ENCODE data around the gene UNC45A.
"Not testable (repeated sequence)": the region's sequence is repeated elsewhere in the genome, so short reads cannot be mapped to it uniquely, and the experiment has no call there.

Gene UNC45A

DNA sequence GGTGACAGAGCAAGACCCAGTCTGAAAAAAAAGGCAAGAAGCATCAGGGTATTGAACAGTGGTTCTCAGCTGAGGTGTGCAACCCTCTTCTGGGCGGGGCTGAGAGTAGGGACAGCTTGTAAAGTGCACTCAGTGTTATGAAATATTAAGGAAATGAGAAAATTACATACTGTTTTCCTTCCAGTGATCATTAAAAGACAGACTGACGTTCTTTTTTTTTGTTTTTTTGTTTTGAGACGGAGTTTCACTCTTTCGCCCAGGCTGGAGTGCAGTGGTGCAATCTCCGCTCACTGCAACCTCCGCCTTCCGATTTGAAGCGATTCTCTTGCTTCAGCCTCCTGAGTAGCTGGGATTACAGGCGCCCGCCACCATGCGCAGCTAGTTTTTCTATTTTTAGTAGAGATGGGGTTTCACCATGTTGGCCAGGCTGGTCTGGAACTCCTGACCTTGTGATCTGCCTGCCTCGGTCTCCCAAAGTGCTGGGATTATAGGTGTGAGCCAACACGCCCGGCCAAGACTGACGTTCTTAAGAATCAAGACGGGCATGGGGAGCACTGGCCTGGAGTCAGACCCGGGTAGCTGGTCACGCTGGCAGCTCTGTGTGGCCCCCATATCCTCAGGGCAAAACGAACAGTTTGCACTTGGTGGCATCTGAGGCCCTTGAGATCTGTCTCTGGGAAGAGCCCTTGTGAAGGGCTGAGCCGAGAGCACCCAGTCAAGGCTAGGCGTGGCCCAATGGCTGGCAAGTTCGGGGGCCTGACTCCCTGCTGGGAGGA lies 20.6 kb upstream of the UNC45A start:
- Histone ChIP-seq H3K4me1 (ENCODE audit: control insufficient read depth, insufficient read depth, low read length) (no peaks in the 10 kb centered on the region), H3K9ac (ENCODE audit: low read depth, low read length) (no peak overlapping the region), H3K36me3 (ENCODE audit: control insufficient read depth, insufficient read depth, low read length) (peaks cover 7% of the 10 kb centered on the region)

DNA sequence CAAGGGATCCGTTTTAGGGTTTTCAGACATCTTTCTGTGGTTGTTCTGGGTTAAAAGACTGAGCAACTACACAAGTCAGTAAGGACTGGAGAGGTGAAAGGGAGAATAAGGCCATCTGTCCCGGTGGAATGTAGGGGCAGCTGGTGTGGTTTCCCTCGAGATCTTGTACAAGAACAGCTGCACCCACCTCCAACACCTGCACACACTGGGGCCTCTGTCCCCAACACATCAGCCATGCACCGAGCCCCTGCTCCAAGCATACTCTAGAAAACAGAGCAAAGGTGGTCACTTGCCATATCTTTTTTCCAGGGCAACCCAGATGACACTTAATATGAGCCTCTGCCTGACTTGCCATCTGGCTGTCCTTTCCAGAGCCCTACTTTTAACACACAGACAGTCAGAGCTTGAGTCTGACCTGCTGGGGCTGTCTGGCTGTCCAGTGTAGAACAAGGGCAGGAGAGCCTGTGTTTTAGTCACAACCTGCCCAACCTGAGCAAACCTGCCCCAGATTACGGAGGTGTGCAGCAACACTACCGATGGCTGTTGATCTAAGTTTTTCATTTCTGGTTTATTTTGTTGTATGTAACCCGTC lies 19.8 kb upstream of the UNC45A start:
- Histone ChIP-seq H3K4me1 (ENCODE audit: control insufficient read depth, insufficient read depth, low read length) (no peaks in the 10 kb centered on the region), H3K4me3 (ENCODE audit: low read depth, low read length) (no peak overlapping the region), H3K9me3 (ENCODE audit: control insufficient read depth, insufficient read depth, low read length) (no peaks in the 10 kb centered on the region), H3K27me3 (ENCODE audit: control insufficient read depth, insufficient read depth, low read length) (no peaks in the 10 kb centered on the region), H3K9ac (ENCODE audit: low read depth, low read length) (no peak overlapping the region), H3K36me3 (ENCODE audit: control insufficient read depth, insufficient read depth, low read length) (peaks cover 12% of the 10 kb centered on the region)

More for the DNA sequence above, 20.6 kb upstream of the UNC45A start:
- Histone ChIP-seq H3K9me3 (ENCODE audit: control insufficient read depth, insufficient read depth, low read length) (no peaks in the 10 kb centered on the region), H3K27me3 (ENCODE audit: control insufficient read depth, insufficient read depth, low read length) (no peaks in the 10 kb centered on the region), H3K4me3 (ENCODE audit: low read depth, low read length) (no peak overlapping the region)

DNA sequence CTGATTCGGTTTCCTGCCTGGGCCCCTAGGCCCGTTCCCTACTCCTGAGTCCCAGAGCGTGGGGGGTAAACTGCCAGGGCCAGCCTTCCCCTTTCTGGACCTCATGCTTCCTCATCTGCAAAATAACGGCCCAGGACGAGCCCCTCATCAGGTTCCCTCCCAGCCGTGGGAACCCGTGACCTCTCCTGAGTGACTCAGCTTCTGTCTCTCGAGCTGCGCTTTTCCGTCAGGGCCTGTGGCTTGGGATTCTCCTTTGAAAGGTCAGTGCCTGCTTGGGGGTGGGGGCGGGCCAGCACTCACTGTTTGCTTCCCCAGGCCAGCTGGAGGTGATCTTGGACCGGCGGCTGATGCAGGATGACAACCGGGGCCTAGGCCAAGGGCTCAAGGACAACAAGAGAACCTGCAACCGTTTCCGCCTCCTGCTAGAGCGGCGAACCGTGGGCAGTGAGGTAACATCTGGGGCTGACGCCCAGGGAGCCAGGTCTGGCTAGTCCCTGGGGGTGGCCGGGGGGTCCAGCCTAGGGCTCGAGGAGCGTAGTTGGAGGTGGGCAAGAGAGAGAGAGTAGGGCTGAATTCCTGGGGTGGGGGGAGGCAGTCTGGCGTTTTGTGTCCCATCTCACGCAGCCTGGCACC lies 19.2 kb upstream of the UNC45A start:
- Histone ChIP-seq H3K9ac (ENCODE audit: low read depth, low read length) (no peak overlapping the region), H3K27me3 (ENCODE audit: control insufficient read depth, insufficient read depth, low read length) (no peaks in the 10 kb centered on the region), H3K4me1 (ENCODE audit: control insufficient read depth, insufficient read depth, low read length) (no peaks in the 10 kb centered on the region), H3K4me3 (ENCODE audit: low read depth, low read length) (no peak overlapping the region), H3K9me3 (ENCODE audit: control insufficient read depth, insufficient read depth, low read length) (no peaks in the 10 kb centered on the region), H3K36me3 (ENCODE audit: control insufficient read depth, insufficient read depth, low read length) (peaks cover 12% of the 10 kb centered on the region)

DNA sequence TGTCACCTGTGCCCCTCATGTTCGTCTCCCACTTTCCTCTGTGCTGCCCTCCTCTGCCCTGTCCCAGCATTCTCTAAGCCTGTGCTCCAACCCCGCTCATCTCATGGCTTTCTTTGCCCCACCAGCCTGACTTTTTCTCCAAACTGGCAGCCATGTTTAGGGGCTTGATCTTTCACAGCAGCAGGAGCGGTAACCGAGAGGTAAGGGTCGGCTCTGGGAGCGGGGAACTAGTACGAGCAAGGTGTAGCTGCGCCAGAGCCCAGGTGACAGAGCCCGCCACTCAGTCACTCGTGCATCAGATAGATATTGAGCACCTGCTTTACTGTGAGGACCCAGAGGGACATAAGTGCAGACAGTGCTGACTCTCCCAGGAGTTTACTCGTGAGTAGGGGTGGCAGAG lies 18.6 kb upstream of the UNC45A start:
- Histone ChIP-seq H3K27me3 (ENCODE audit: control insufficient read depth, insufficient read depth, low read length) (no peaks in the 10 kb centered on the region), H3K4me1 (ENCODE audit: control insufficient read depth, insufficient read depth, low read length) (no peaks in the 10 kb centered on the region), H3K9ac (ENCODE audit: low read depth, low read length) (no peak overlapping the region), H3K4me3 (ENCODE audit: low read depth, low read length) (no peak overlapping the region), H3K9me3 (ENCODE audit: control insufficient read depth, insufficient read depth, low read length) (no peaks in the 10 kb centered on the region), H3K36me3 (ENCODE audit: control insufficient read depth, insufficient read depth, low read length) (peaks cover 9% of the 10 kb centered on the region)

DNA sequence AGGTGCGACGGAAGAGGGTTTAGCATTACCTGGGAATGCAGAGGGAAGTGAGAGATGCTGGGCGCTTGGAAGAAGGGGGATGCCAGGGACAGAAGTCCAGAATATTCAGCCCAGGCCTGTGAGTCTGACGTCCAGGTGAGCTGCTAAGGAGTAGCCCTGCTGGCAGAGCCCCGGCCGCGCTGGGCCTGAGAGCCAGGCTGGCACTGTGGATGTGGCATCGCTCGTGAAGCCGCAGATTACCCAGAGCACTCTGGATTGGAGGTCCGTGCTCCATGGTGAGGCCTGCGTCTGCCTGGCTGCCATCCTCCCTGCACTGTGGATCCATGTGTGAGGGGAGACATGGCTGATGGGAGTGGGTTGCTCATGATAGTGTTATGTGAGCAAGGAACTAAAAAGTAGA lies 17.5 kb upstream of the UNC45A start:
- Histone ChIP-seq H3K4me3 (ENCODE audit: low read depth, low read length) (no peak overlapping the region), H3K4me1 (ENCODE audit: control insufficient read depth, insufficient read depth, low read length) (no peaks in the 10 kb centered on the region), H3K9ac (ENCODE audit: low read depth, low read length) (no peak overlapping the region), H3K9me3 (ENCODE audit: control insufficient read depth, insufficient read depth, low read length) (no peaks in the 10 kb centered on the region), H3K27me3 (ENCODE audit: control insufficient read depth, insufficient read depth, low read length) (no peaks in the 10 kb centered on the region), H3K36me3 (ENCODE audit: control insufficient read depth, insufficient read depth, low read length) (peaks cover 9% of the 10 kb centered on the region)

DNA sequence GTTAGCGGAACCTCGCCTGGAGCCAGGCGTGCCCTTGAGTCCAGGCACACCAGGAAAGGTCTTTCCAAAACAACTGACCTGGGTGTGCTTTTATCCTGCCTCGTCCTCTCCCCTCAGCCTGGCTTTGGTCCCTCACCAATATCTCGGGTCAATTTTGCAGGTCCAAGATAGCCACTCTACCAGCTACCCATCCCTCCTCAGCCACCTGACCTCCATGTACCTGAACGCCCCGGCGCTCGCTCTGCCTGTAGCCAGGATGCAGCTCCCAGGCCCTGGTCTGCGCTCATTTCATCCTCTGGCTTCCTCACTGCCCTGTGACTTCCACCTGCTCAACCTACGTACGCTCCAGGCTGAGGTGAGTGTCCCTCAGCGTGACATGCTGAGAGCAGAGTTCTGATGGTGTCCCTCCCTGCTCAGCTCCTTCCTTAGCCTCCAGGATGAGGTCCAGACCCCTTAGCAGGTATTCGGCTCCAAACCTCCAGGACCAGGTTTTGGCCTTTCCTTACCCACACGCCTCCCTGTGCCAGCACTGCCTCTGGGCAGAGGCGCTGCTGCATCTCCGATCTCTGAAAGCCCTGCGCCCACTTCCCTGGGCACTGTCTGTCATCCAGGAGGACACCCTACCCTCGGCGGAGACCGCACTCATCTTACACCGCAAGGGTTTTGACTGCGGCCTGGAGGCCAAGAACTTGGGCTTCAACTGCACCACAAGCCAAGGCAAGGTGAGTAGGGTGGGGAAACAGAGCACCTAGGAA lies 16.9 kb upstream of the UNC45A start:
- H3K9ac ChIP-seq (ENCODE audit: low read depth, low read length) = no peak overlapping the region
- no peaks in the 10 kb centered on the region for H3K27me3 ChIP-seq (ENCODE audit: control insufficient read depth, insufficient read depth, low read length)
- no peaks in the 10 kb centered on the region for H3K9me3 ChIP-seq (ENCODE audit: control insufficient read depth, insufficient read depth, low read length)
- H3K4me3 ChIP-seq (ENCODE audit: low read depth, low read length) = no peak overlapping the region
- peaks cover 9% of the 10 kb centered on the region for H3K36me3 ChIP-seq (ENCODE audit: control insufficient read depth, insufficient read depth, low read length)
- H3K4me1 ChIP-seq (ENCODE audit: control insufficient read depth, insufficient read depth, low read length) = no peaks in the 10 kb centered on the region

DNA sequence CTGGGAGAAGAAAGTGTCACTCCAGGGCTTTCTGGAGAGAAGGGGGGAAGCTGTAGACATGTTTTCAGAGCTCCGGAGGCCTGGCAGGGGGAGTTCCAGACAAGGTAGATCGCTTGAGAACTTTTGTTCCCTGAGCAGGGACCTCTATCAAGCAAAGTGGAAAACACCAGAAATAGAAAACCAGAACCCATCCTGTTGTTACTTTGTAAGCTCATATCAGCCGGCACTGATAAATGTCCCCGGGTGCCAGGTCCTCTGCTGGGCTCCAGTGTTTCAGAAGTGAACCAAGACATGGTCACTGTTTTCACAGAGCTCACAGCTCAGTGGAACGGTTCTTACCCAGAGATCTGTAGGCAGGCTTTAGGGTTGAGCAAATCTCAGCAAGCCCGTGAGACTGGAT lies 16.2 kb upstream of the UNC45A start:
- Histone ChIP-seq H3K9me3 (ENCODE audit: control insufficient read depth, insufficient read depth, low read length) (no peaks in the 10 kb centered on the region), H3K9ac (ENCODE audit: low read depth, low read length) (no peak overlapping the region), H3K36me3 (ENCODE audit: control insufficient read depth, insufficient read depth, low read length) (peaks cover 9% of the 10 kb centered on the region), H3K4me3 (ENCODE audit: low read depth, low read length) (no peak overlapping the region), H3K4me1 (ENCODE audit: control insufficient read depth, insufficient read depth, low read length) (no peaks in the 10 kb centered on the region), H3K27me3 (ENCODE audit: control insufficient read depth, insufficient read depth, low read length) (no peaks in the 10 kb centered on the region)

DNA sequence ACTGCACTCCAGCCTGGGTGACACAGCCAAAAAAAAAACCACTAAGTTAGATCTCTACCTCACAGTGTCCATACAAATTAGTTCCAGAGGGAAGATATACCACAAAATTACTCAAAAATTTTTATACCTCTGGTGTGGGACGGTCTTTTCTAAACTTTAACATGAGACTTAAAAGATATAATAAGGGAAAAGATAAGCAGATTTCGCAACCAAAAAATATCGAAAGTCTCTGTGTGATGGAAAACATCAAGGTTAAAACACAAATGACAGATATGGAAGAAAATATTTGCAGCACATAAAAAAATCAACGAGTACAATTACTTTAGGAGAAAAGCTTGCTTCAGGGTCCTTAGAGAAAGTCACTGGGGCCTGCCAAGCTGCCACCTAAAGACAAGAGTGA lies 13.2 kb upstream of the UNC45A start:
- no peak overlapping the region for H3K4me3 ChIP-seq (ENCODE audit: low read depth, low read length)
- peaks cover 9% of the 10 kb centered on the region for H3K36me3 ChIP-seq (ENCODE audit: control insufficient read depth, insufficient read depth, low read length)
- H3K27me3 ChIP-seq (ENCODE audit: control insufficient read depth, insufficient read depth, low read length) = no peaks in the 10 kb centered on the region
- H3K9me3 ChIP-seq (ENCODE audit: control insufficient read depth, insufficient read depth, low read length) = no peaks in the 10 kb centered on the region
- H3K4me1 ChIP-seq (ENCODE audit: control insufficient read depth, insufficient read depth, low read length) = no peaks in the 10 kb centered on the region
- H3K9ac ChIP-seq (ENCODE audit: low read depth, low read length) = no peak overlapping the region

DNA sequence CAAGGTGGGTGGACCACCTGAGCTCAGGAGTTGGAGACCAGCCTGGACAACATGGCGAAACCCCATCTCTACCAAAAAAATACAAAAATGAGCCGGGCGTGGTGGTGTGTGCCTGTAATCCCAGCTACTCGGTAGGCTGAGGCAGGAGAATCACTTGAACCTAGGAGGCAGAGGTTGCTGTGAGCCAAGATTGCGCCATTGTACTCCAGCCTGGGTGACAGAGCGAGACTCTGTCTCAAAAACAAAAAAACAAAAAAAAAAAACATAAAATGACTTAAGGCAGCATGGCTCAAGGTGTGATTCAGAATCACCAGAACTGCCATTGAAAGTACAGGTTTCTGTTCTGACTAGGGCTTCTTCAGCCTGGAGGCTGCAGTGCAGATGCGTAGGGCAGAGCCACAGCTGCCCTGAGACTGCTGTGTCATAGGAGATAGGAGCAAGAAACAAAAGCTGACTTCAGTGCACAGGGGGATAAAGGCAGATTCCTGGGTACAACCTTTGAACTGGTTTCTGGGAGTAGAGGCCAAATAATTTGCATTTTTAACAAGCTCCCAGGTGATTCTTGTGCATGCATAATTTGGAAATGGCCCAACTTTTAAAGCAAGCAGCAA lies 12.3 kb upstream of the UNC45A start:
- not testable (repeated sequence) for H3K4me1 ChIP-seq (ENCODE audit: control insufficient read depth, insufficient read depth, low read length); H3K36me3 ChIP-seq (ENCODE audit: control insufficient read depth, insufficient read depth, low read length); H3K9ac ChIP-seq (ENCODE audit: low read depth, low read length); H3K27me3 ChIP-seq (ENCODE audit: control insufficient read depth, insufficient read depth, low read length); H3K4me3 ChIP-seq (ENCODE audit: low read depth, low read length); H3K9me3 ChIP-seq (ENCODE audit: control insufficient read depth, insufficient read depth, low read length)

DNA sequence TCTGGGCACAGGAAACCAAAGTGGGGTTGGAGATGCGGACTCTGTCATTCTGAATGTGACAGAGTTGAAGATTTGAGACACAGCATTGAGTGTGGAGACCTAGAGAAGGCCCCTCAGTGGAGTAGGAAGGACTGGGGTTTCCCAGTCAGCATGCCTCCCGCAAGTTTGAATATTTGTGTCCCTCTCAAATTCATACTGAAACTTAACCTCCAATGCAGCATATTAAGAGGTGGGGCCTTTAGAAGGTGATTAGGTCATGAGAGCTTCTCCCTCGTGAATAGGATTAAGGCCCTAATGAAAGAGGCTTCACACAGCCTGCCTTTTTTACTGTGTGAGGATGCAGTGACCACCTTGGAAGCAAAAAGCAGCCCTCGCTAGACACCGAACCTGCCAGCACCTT lies 10.7 kb upstream of the UNC45A start:
- Histone ChIP-seq H3K27me3 (ENCODE audit: control insufficient read depth, insufficient read depth, low read length) (no peaks in the 10 kb centered on the region), H3K4me1 (ENCODE audit: control insufficient read depth, insufficient read depth, low read length) (no peaks in the 10 kb centered on the region), H3K4me3 (ENCODE audit: low read depth, low read length) (no peak overlapping the region), H3K9ac (ENCODE audit: low read depth, low read length) (no peak overlapping the region), H3K9me3 (ENCODE audit: control insufficient read depth, insufficient read depth, low read length) (no peaks in the 10 kb centered on the region), H3K36me3 (ENCODE audit: control insufficient read depth, insufficient read depth, low read length) (peaks cover 7% of the 10 kb centered on the region)

DNA sequence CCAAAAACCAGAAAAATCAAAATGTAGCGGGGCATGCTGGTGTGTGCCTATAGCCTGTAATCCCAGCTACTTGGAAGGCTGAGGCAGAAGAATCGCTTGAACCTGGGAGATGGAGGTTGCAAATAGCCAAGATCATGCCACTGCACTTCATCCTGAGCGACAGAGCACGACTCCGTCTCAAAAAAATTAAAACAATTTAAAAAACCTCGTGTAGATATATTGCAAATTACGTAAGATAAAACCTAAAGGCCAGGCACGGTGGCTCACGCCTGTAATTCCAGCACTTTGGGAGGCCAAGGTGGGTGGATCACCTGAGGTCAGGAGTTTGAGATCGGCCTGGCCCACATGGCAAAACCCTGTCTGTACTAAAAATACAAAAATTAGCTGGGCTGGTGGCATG lies 8.3 kb upstream of the UNC45A start:
- not testable (repeated sequence) for H3K9me3 ChIP-seq (ENCODE audit: control insufficient read depth, insufficient read depth, low read length); H3K9ac ChIP-seq (ENCODE audit: low read depth, low read length); H3K4me3 ChIP-seq (ENCODE audit: low read depth, low read length); H3K36me3 ChIP-seq (ENCODE audit: control insufficient read depth, insufficient read depth, low read length); H3K4me1 ChIP-seq (ENCODE audit: control insufficient read depth, insufficient read depth, low read length); H3K27me3 ChIP-seq (ENCODE audit: control insufficient read depth, insufficient read depth, low read length)
